Measurements from ENCODE around the gene CLDN10. TPM values are rescaled to one million over a fixed set of nuclear protein-coding genes. Genes with fewer than 3 reads are reported as not detected.
"Not testable (repeated sequence)": the region's sequence is repeated elsewhere in the genome, so short reads cannot be mapped to it uniquely, and the experiment has no call there.

CLDN10 gene, protein sequence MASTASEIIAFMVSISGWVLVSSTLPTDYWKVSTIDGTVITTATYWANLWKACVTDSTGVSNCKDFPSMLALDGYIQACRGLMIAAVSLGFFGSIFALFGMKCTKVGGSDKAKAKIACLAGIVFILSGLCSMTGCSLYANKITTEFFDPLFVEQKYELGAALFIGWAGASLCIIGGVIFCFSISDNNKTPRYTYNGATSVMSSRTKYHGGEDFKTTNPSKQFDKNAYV
- not detected in 2 replicates for total RNA-seq (2014; rRNA removed; shearing (Covaris generic))
- not detected in 2 replicates for polyA plus RNA-seq (2015; cell fraction: cytosol; rRNA removed)
- polyA plus RNA-seq (2015; cell fraction: nucleus; rRNA removed): not detected in 2 replicates

DNA sequence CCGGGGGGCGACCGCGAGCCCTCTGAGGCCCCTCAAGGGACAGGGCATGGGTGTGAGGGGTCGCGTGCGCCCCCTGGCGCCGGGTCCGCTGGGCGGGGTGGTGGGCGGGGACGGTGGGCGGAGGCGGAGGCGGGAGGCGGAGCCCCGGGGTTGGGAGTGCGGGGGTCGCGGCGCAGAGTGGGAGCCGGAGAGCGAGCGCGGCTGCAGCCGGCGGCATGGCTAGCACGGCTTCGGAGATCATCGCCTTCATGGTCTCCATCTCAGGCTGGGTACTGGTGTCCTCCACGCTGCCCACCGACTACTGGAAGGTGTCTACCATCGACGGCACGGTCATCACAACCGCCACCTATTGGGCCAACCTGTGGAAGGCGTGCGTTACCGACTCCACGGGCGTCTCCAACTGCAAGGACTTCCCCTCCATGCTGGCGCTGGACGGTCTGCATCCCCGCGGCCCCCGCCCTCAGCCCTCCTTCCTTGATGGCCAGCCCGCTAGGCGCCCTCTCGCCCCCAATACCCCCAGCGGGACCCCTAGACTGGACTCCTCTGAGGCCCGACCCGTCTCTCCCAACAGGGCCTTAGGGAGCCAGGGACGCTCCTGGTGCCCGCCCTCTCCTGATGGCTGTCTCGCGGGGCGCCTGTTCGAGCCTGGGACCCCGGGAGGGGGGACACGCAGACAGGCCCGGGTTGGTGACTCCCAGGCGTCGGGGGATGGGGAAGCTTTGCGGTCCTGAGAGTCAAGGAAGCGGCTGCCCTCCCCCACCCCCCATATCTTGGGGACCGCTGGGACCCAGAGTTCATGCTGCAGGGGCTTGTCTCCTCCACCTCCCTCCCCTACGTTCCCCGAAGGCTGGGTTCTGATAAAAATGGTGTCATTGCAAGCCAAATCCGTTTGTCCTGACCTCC, at the start of gene CLDN10:
Gene CLDN10 (plus strand): TSS at position 182 of the 903 bp plus-strand sequence. CDS start 34 bp downstream, at position 216.
- no peak for DNase-seq (ENCODE audit: low read depth)

DNA sequence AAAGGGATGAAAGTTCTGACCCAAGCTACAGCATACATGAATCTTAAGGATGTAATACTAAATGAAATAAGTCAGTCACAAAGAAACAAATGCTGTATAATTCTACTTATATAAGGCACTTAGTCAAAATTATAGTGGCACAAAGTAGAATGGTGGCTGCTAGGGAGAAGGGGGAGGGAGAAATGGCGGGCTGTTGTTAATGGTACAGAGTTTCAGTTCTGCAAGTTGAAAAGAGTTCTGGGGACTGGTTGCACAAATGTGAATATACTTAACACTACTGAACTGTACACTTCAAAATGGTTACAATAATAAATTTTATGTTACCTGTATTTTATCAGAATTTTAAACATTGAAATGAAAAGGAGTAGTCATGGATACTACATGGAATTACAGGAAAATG, 48.9 kb upstream of the CLDN10 start:
- no peak for DNase-seq (ENCODE audit: low read depth)

DNA sequence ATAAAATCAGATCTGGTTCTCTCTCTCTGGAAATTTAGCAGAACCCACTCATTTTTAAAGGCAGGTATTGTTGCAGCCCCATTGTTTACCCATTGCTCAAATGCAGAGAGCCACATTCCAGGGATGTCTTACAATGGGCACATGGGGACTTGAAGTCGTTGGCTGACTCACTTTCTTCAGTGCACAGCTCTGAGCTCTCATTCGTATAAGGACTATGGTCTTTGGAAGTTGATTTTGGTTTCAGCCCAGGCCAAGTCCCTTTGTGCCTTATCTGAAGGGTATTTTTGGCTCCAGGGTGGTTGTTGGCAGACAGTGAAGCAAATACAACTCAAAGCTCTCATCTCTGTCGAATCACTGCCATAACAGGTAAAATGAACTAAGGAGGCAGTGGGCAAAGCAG, 47.3 kb upstream of the CLDN10 start:
- no peak for DNase-seq (ENCODE audit: low read depth)

DNA sequence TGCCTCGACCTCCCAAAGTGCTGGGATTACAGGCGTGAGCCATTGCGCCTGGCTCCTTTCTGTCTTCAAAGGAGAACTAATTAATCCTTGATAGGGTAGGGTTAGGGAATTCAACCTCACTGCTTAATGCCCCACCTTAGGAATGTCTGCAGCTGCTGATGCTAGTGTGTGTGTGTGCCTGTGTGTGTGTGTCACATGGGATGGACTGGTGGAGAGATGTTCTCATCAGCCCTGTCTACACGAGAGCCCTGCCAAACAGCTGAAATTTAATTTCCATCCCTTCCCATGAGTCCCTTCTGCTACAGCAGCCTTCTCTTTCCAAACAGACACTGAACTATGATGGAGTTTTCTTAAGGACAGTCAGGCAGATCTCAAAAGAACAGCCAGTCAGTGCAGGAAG, 46.5 kb upstream of the CLDN10 start:
- no peak for DNase-seq (ENCODE audit: low read depth)

DNA sequence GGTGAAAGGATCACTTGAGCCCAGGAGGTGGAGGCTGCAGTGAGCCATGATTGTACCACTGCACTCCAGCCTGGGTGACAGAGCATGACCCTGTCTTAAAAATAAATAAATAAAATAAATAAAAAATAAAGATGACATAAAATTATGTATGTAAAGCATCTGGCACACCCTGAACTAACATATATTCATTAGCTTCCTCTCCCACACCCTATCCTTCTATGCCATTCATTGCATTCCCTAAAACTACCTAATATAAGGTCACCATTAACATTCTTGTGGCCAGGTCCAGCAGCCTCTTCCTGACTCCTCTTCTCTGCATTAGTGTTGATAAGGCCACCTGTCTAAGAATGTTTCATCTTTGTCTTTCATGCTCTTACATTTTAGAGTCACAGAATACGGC, 44.5 kb upstream of the CLDN10 start:
- no peak for DNase-seq (ENCODE audit: low read depth)

DNA sequence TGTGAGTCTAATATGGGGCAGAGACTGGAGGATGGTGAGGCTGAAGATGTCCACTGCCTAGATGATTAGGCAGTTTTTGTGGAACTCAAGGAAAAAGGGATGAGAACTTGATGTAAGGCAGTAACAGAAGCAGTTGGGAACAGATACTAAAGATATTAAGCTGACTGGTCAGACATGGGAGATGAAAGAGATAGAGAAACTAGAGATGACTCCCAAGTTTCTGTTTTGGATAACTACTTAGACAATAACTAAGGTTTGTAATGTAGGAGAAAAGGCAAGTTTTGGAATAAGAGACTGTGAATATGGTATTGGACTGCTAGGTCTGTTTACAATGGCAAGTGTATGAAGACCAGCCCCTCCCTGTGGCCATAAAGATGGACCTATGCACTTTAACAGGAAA, 43.5 kb upstream of the CLDN10 start:
- no peak for DNase-seq (ENCODE audit: low read depth)

DNA sequence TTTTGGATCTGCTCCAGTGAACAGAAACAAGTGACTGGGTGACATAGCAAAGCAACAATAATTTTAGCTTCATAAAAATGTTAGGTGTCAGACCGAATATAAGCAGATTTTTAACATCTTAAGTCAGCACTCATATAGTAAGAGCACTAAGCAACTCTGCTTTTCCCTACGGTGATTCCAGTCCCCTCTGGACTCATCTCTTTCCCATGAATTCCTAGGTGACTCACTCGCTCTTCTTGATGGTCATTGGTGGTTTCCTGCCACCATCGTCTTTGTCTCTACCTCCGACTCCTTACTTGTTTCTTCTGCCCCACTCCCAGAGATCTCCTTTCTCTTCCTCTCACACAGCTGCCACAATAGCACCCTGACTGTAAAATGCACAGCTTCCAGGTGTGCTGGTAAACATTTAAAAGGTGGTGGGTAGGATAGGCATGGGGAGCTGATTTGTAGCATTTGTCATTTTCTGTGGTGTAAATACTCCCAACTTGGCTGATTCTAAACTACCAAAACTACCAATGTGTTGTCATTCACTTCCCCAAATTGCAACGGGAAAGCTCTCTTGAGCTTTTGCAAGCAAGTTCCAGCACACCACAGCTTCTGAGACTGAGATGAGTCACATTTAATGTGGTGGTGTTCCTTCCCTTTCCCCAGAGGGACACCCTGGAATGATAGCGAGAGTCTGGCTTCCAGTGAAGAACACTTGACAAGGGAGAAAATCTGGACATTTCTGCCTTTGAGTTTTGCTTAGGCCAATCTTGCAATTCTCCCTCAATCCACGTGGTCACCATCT, 42.8 kb upstream of the CLDN10 start:
- DNase-seq (ENCODE audit: low read depth): peak; percentile 90

DNA sequence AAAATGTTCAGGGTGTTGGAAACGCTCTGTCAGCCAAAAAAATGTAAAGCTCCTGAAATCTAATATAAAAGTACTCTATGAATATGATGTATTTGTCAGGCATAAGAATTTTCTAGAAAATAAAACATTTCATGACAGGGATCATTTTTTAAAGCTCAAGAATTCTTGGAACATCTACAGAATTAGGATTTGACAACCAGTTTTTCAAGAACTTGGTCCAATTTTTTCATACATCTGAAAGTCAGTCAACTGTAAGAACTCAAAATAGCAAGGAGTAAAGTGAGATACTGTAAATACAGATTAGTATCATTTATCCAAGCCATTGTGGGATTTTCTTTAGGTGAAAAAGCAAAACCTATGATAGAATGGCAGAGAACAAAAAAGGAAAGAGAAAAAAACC, 41.6 kb upstream of the CLDN10 start:
- no peak for DNase-seq (ENCODE audit: low read depth)

DNA sequence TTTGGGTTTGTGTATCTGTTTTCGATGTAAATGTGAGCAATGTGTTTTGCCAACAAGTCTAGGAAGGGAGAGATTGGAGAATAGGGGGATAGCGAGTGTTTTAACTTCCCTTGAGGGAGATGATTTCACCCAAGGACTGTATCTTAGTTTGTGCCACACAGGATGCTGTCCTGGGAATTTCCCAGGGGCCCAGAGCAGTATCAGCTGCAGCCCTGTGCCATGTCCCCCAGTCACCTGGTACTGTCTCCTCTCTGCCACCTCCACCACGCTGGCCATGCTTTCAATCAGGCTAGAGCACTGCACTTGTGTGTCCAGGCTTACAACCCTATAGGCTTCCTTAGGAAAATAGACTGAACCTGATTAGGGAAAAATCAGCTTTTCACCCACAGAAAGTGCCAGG, 40.1 kb upstream of the CLDN10 start:
- no peak for DNase-seq (ENCODE audit: low read depth)

DNA sequence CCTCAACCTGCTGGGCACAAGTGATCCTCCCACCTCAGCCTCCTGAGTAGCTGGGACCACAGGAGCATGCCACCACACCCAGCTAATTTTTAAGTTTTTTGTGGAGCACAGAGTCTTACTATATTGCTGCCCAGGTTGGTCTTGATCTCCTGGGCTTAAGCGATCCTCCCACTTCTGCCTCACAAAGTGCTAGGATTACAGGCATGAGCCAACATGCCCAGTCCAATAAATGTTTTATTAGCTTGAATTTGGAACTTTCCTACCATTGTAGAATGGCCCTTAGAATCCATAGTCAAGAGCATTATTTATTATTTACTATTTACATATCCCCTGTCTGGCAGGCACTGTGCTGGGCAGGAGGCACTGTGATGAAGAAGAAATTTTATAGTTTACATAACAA, 39.6 kb upstream of the CLDN10 start:
- DNase-seq (ENCODE audit: low read depth): no peak

DNA sequence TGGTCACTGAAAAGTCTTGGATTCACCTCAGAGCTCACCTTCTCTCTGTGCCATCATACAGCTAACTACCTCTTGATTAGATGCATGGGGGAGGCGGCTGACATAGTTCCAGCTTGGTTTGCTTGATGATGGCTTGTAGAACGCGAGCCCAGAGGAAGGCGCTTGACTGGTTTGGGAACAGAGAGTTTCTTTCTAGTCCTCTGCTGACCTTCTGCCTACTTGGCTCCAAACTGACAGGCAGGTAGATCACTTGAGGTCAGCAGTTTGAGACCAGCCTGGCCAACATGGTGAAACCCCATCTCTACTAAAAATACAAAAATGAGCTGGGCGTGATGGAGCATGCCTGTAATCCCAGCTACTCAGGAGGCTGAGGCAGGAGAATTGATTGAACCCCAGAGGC, 36.9 kb upstream of the CLDN10 start:
- DNase-seq (ENCODE audit: low read depth): not testable (repeated sequence)

DNA sequence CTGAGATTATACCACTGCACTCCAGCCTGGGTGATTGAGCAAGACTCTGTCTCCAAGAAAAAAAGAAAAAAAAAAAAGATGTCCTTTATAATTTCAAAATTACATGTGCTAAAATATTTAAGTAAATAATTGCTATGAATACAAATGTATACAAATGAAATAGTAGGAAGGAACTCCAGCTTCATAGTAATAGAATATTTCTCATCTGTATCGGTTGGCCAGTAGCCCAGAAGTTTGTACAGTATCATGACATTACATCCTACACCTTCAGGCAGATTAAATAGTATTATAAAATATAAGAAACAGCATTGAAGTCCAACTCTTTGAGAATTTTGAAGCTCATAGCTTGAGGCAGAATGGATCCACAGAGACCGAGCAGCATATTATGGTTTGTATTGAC, 36.5 kb upstream of the CLDN10 start:
- no peak for DNase-seq (ENCODE audit: low read depth)

DNA sequence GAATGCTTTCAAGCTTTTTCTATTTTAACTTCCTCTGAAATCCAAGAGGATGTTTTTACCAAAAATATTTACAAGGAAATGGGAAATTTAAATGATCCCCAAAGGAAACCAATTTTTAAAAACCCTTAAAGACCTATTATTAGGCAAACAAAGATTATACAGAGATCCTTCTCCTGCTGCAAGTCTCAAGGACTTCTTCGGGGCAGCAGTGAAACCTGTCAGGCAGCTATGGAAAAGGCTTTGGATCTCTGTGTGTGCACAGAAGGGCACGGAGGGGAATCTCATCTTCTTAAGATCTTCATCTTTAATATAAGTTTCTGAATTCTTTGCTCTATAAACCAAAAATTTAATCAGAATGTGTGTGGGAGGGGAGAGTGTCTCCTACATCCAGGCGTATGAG, 36.0 kb upstream of the CLDN10 start:
- DNase-seq (ENCODE audit: low read depth): no peak

DNA sequence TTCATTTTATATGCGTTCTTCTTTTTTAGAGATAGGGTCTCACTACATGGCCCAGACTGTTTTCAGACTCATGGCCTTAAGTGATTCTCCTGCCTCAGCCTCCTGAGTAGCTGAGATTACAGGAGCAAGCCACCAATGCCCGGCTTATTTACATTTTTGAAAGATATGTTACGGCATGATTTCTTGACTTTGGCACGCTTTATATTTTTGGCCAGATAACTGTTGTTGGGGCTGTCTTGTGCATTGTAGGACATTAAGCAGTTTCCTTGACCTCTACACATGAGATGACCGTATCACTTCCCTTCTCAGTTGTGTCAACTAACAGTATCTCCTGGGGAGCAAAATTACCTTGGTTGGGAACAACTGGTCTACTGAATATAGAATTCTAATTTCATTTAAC, 28.9 kb upstream of the CLDN10 start:
- no peak for DNase-seq (ENCODE audit: low read depth)

DNA sequence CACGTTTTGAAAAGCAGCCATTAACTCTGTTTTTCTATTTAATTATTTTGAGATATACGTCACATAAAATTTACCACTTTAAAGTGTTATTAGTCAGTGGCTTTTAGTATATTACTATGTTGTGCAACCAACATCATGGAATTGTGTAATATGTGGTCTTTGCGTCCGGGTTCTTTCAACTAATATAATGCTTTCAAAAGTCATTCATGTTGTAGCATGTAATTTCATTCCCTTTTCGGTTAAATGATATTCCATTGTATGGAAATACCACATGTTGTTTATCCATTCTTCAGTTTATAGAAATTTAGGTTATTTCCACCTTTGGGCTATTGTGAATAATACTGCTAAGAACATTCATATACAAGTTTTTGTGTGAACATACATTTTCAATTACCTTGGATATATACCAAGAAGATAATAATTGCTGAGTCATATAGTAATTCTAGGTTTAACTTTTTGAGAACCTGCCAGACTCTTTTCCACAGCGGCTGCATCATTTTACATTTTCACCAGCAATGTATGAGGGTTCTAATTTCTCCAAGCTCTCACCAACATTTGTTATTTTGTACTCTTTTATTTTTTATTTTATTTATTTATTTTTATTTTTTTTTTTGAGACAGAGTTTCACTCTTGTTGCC, 28.1 kb upstream of the CLDN10 start:
- no peak for DNase-seq (ENCODE audit: low read depth)

DNA sequence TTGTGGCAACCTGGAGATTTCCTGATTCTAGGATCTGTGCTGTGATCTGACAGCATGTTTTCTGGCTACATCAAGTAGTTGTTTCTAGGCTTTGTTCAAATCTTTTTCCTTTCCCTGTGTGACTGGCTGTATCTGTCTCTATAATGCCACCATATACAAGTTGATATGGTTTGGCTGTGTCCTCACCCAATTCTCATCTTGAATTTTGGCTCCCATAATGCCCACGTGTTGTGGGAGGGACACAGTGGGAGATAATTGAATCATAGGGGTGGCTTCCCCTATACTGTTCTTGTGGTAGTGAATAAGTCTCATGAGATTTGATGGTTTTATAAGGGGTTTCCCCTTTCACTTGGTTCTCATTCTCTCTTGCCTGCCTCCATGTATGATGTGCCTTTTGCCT, 24.6 kb upstream of the CLDN10 start:
- no peak for DNase-seq (ENCODE audit: low read depth)

DNA sequence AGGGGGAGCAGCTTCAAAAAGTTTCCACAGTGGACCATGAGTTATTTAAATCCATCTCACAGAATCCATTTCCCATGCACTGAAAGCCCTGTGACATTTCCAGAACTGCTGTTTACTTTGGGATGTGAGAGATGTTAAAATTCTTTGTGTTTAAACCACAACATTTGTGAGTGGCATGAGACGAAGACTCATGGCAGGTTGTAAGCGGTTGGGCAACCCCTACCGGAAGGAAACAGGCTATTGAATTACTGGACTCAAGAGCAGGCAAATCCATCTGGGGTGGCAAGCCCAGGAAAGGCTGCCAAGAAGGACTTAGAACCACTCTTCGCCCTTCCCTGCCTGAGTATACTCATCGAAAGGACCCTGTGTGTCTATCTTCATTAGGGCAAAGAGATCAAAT, 22.3 kb upstream of the CLDN10 start:
- peak; percentile 98 for DNase-seq (ENCODE audit: low read depth)

DNA sequence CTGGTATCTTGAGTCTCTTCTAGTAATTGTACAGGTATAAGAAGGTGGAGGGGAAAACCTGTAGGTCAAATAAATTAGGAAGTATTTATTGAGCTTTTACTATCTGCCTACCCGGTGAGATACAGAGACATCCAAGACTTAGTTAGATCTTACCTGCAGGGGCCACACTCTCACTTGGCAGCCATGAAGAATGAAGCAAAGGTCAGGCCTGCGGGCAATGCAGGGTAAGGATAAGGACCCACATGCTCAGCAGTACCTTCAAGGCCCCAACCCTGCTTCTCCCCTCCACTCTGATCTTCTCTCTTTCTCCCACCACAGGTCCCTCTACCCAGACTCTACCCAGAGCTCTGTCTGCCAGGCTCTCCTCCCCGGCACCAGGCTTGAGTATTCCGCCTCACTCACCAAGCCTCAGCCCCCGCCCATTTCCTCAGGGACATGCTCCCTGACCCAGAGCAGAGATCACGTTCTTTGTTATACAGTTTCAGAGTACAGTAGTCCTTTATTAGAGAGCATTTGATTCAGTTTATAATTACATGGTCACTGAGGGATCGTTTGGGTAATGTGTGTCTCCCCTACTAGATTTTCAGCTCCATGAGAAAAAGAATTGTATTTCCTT, 18.9 kb upstream of the CLDN10 start:
- DNase-seq (ENCODE audit: low read depth): no peak

DNA sequence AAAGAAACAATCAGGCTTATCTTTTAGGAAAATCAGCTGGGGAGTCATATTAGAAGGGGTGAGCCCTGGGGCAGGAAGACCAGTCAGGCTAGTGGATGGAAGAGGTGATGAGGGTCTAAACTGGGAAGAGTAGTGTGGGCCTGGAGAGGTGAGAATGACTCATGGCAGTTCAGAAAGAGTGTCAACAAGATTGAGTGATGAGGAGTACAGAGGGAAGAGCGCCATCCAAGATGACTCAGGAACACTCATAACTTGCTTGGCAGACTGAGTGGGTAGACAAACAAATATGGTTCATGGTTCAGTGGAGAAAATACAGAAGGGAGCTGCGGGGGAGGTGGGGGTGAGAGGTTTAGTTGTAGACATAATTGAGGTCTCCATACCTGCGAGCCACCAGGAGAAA, 17.3 kb upstream of the CLDN10 start:
- peak; percentile 98 for DNase-seq (ENCODE audit: low read depth)

DNA sequence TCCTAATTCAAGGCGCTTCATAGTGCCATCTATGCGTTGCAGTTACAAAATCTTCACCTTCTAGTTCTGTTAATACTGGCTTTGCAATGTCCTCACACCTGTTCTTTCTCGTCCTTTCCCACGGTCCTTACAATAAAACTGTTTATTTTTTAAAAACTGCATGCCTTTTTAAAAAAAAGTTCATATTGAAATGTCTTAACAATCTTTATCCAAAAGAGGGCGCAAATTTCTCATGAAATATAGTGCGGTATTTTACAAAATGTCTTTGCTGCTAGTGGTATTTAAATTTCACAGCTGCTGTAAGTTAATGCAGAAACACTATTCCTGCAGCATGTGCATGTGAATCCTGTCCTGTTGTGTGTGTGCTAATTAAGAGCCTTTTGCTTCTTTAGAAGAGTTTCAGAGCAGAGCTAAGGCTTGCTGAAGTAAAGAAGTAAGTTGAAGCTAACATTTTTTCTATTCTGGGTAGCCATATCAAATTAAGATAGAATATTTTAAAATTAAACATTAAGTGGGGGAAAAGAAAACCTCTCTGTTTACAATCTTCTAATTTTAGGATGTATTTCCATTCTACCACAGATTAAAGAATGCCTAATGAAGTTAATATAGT, 15.8 kb upstream of the CLDN10 start:
- DNase-seq (ENCODE audit: low read depth): peak; percentile 39

All from HT1080 (cell line).